Neural progenitor cell (in vitro differentiated cells): Measurements from ENCODE around the gene HTATIP2.

Experiments used
- EZH2 ChIP-seq: fragments of 200-600 bp; sonication (generic); IDR thresholded peaks from 2 replicates; pipeline ENCODE4 v1.6.1; 2017; ENCODE audit warnings: antibody characterized with exemption, mild to moderate bottlenecking, moderate library complexity
- EZH2phosphoT487 ChIP-seq: fragments of 200-600 bp; sonication (generic); IDR thresholded peaks from 2 replicates; pipeline ENCODE4 v1.6.1; 2017; ENCODE audit warnings: antibody characterized with exemption
- TF ChIP-seq, protein P1 (sequence below): fragments of 200-600 bp; sonication (generic); IDR thresholded peaks from 2 replicates; pipeline ENCODE4 v1.5.1; 2017; ENCODE audit warnings: antibody characterized with exemption, mild to moderate bottlenecking

DNA sequence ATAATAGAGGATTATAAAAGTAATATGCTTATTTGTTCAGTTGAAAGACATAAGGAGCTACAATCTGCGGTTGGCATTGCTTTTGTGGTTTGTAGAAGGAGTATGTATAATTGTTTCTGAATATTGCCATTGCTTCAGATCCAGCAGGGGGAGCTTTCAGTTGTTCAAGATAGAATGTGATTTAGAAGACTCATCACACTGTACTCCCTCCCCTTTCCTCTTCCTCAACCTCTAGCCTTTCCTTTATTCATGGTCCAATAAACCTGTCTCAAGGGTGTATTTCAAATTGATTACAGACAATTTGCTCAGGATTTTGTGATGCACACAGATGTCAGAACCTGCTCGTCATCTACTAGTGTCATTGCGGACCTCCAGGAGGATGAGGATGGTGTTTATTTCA lies 33.8 kb downstream of the HTATIP2 start:
- TF ChIP-seq, protein P1, sequence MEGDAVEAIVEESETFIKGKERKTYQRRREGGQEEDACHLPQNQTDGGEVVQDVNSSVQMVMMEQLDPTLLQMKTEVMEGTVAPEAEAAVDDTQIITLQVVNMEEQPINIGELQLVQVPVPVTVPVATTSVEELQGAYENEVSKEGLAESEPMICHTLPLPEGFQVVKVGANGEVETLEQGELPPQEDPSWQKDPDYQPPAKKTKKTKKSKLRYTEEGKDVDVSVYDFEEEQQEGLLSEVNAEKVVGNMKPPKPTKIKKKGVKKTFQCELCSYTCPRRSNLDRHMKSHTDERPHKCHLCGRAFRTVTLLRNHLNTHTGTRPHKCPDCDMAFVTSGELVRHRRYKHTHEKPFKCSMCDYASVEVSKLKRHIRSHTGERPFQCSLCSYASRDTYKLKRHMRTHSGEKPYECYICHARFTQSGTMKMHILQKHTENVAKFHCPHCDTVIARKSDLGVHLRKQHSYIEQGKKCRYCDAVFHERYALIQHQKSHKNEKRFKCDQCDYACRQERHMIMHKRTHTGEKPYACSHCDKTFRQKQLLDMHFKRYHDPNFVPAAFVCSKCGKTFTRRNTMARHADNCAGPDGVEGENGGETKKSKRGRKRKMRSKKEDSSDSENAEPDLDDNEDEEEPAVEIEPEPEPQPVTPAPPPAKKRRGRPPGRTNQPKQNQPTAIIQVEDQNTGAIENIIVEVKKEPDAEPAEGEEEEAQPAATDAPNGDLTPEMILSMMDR = peak; percentile 68
- TF ChIP-seq EZH2 (no peak), EZH2phosphoT487 (no peak)
